DOHH2 (cell line): ENCODE data around the gene TOR4A.
A peak's percentile ranks its signal among the peaks of the same experiment; 100 is the strongest.

Source experiments
- H3F3A ChIP-seq: fragments of 200-600 bp; sonication (generic), shearing (Covaris generic); 2 replicates; pipeline ENCODE4 v1.6.0; 2016; ENCODE audit warnings: antibody characterized with exemption, mild to moderate bottlenecking; ENCODE audit not compliant: control insufficient read depth, insufficient read depth
- H3K27ac ChIP-seq: fragments of 200-600 bp; sonication (generic); 2 replicates; pipeline ENCODE4 v1.5.1; 2014; ENCODE audit warnings: low read depth, mild to moderate bottlenecking, low read length, moderate library complexity
- H3K27me3 ChIP-seq: fragments of 200-600 bp; sonication (generic); 2 replicates; pipeline ENCODE4 v1.6.1; 2014; ENCODE audit warnings: mild to moderate bottlenecking, low read length, mixed read lengths; ENCODE audit not compliant: control insufficient read depth
- H3K36me3 ChIP-seq: fragments of 200-600 bp; sonication (generic); 2 replicates; pipeline ENCODE4 v1.6.1; 2014; ENCODE audit warnings: mild to moderate bottlenecking, low read length, moderate library complexity, mixed read lengths; ENCODE audit not compliant: control insufficient read depth
- H3K4me1 ChIP-seq: fragments of 200-600 bp; sonication (generic); 2 replicates; pipeline ENCODE4 v1.6.1; 2014; ENCODE audit warnings: mild to moderate bottlenecking, low read length, mixed read lengths; ENCODE audit not compliant: control insufficient read depth
- H3K4me2 ChIP-seq: fragments of 200-600 bp; sonication (generic); 2 replicates; pipeline ENCODE4 v1.6.0; 2014; ENCODE audit warnings: mild to moderate bottlenecking, low read length, moderate library complexity
- H3K4me3 ChIP-seq: fragments of 200-600 bp; sonication (generic); 2 replicates; pipeline ENCODE4 v1.5.1; 2014; ENCODE audit warnings: mild to moderate bottlenecking, low read length, mixed read lengths
- H3K79me2 ChIP-seq: fragments of 200-600 bp; sonication (generic); 2 replicates; pipeline ENCODE4 v1.6.1; 2014; ENCODE audit warnings: mild to moderate bottlenecking, low read length, mixed read lengths; ENCODE audit not compliant: control insufficient read depth
- H3K9me2 ChIP-seq: fragments of 200-600 bp; sonication (generic); replicated peaks from 2 replicates; pipeline ENCODE4 v1.6.1; 2014; ENCODE audit warnings: mild to moderate bottlenecking, low read length, mixed read lengths; ENCODE audit not compliant: control insufficient read depth
- H3K9me3 ChIP-seq: fragments of 200-600 bp; sonication (generic); 2 replicates; pipeline ENCODE4 v1.6.1; 2014; ENCODE audit warnings: antibody characterized with exemption, low read length, mixed read lengths; ENCODE audit not compliant: control insufficient read depth, insufficient read depth
- H4K20me1 ChIP-seq: fragments of 200-600 bp; sonication (generic); 2 replicates; pipeline ENCODE4 v1.6.0; 2014; ENCODE audit warnings: low read depth, mild to moderate bottlenecking, antibody characterized with exemption, low read length, moderate library complexity; ENCODE audit not compliant: control insufficient read depth, insufficient read depth
- CTCF ChIP-seq: fragments of 200-600 bp; sonication (generic); IDR thresholded peaks from one replicate; pipeline ENCODE4 v1.5.1; 2014; ENCODE audit warnings: antibody characterized with exemption, mild to moderate bottlenecking, low read depth, low read length; ENCODE audit not compliant: poor library complexity, severe bottlenecking
- EZH2phosphoT487 ChIP-seq: fragments of 200-600 bp; sonication (generic); IDR thresholded peaks from 2 replicates; pipeline ENCODE4 v1.6.1; 2017; ENCODE audit warnings: borderline replicate concordance, mild to moderate bottlenecking, antibody characterized with exemption, low read length, moderate library complexity, mixed read lengths

TOR4A gene

DNA sequence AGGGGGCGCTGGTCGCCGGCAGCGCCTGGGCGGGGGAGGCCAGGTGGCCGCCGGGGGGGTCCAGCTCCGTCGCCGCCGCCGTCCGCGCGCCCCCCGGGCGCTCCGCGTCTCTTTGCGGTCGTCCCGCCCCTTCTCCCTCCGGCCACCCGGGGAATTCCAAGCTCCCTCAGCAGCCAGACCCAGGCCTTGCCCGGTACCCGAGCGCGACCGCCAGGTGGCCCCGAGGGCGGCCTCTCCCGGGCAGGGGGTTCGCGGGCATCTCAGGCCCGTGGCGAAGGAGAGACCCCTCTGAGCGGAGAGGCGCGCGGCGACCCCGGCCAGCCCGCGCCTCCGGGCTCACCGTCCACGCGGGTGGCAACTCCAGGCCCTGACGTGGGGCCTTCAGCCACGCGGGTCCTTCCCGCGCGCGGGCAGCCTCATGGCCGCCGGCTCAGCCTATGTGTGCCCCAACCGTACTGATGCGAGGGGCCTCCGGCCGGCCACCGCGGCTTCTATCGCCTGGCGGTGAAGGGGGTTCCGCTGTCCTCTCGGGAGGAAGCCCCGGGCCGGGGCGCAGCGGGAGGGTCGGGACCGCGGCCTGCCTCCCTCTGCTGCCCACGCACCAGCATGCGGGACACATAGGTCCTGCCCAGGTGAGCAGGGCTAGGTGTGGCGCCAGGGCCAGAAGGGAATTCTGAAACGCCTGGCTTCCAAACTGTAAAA is 25.1 kb downstream of the TOR4A start:
- Histone ChIP-seq H3K9me3 (no peaks in the 10 kb centered on the region), H3K27ac (no peak overlapping the region), H3K79me2 (peaks cover 17% of the 10 kb centered on the region), H3K4me1 (peaks cover 64% of the 10 kb centered on the region), H3K4me3 (peak overlapping the region; percentile 56), H3K4me2 (peak overlapping the region; percentile 69), H3K36me3 (peaks cover 3% of the 10 kb centered on the region; the same call in 1 of the 2 replicates), H3K27me3 (peaks cover 29% of the 10 kb centered on the region), H3F3A (peaks cover 12% of the 10 kb centered on the region), H3K9me2 (no peaks in the 10 kb centered on the region), H4K20me1 (peaks cover 13% of the 10 kb centered on the region; the same call in 1 of the 2 replicates)
- TF ChIP-seq CTCF (peak; percentile 52), EZH2phosphoT487 (no peak)

- H3K27ac ChIP-seq: no peak overlapping the region
Measured at GRCh38 chr9:137303151-137303892, 25.8 kb downstream of the TOR4A start.

GRCh38 chr9:137303893-137304382 is 26.4 kb downstream of the TOR4A start:
- Histone ChIP-seq H3K79me2 (peaks cover 17% of the 10 kb centered on the region), H3K27me3 (peaks cover 30% of the 10 kb centered on the region), H4K20me1 (peaks cover 7% of the 10 kb centered on the region; the same call in 1 of the 2 replicates), H3K4me1 (peaks cover 53% of the 10 kb centered on the region), H3K36me3 (no peaks in the 10 kb centered on the region; the same call in 1 of the 2 replicates), H3K4me3 (no peak overlapping the region), H3F3A (peaks cover 10% of the 10 kb centered on the region), H3K9me3 (no peaks in the 10 kb centered on the region), H3K9me2 (no peaks in the 10 kb centered on the region), H3K27ac (no peak overlapping the region), H3K4me2 (no peak overlapping the region)
- TF ChIP-seq CTCF (no peak), EZH2phosphoT487 (no peak)

More at GRCh38 chr9:137303151-137303892, 25.8 kb downstream of the TOR4A start:
- H3K27me3 ChIP-seq: peaks cover 30% of the 10 kb centered on the region
- H3K4me1 ChIP-seq: peaks cover 59% of the 10 kb centered on the region
- peaks cover 10% of the 10 kb centered on the region for H3F3A ChIP-seq
- H3K4me3 ChIP-seq: no peak overlapping the region
- peaks cover 17% of the 10 kb centered on the region for H3K79me2 ChIP-seq
- H3K9me2 ChIP-seq: no peaks in the 10 kb centered on the region
- TF ChIP-seq EZH2phosphoT487: no peak
- no peak for TF ChIP-seq CTCF
- peaks cover 13% of the 10 kb centered on the region; the same call in 1 of the 2 replicates for H4K20me1 ChIP-seq
- H3K4me2 ChIP-seq: peak overlapping the region; percentile 69
- no peaks in the 10 kb centered on the region for H3K9me3 ChIP-seq
- peaks cover 3% of the 10 kb centered on the region; the same call in 1 of the 2 replicates for H3K36me3 ChIP-seq
